NCI-H2029 (cell line): ENCODE data around the gene ERICH2.

Source experiments
- DNase-seq: peaks from one replicate; lab custom pipeline; 2025; lab: John Stamatoyannopoulos, UW

Gene ERICH2

DNA sequence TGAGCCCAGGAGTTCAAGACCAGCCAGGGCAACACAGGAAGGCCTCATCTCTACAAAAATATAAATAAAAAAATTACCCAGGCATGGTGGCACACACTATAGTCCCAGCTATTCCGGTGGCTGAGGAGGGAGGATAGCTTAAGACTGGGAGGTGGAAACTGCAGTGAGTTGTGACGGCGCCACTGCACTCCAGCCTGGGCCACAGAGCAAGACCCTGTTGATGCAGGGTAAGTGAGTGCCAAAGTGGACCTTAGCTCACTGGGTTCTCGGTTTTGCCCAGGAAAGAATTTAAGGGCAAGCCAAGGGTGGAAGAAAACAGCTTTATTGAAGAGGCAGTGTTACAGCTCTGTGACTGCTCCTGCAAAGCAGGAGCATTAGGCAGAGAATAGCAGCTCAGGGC, 6.9 kb upstream of the ERICH2 start:
- DNase-seq = no peak

DNA sequence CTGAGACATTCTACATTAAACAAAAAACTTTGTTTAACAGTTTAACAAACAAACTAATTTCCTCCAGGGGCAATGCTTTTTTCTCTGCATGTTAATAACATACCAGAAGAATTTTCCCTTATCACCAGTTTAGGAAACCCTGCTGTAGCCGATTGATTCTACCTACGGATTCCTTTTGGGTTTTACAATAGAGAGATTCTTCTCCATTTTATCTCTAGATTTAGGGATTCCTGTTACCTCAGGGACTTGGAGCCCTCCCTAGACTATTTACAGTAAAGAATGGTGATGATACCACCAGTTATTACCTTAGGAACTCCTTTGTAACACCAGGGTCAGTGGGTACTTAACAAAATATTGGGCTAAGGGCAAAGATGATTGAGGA, 5.3 kb upstream of the ERICH2 start:
- DNase-seq = no peak

DNA sequence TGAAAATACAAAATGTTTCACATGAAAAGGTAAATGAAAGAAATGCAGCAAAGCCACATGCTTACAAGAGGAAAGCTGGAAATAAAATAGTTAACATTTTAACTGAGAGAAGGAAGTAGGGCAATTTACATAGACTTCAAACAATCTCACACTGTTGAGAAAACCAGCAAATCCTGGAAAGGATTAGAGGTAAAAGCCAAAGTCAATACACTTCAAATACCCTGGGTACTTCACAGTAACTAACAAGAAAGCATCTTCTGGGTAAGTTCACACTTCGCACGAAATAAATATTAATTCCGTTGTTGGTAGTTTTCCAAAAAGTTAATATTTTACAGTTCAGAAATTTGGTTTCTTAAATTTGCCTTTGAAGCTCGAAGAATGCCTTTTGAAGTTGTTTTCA, 3.5 kb upstream of the ERICH2 start:
- no peak for DNase-seq

DNA sequence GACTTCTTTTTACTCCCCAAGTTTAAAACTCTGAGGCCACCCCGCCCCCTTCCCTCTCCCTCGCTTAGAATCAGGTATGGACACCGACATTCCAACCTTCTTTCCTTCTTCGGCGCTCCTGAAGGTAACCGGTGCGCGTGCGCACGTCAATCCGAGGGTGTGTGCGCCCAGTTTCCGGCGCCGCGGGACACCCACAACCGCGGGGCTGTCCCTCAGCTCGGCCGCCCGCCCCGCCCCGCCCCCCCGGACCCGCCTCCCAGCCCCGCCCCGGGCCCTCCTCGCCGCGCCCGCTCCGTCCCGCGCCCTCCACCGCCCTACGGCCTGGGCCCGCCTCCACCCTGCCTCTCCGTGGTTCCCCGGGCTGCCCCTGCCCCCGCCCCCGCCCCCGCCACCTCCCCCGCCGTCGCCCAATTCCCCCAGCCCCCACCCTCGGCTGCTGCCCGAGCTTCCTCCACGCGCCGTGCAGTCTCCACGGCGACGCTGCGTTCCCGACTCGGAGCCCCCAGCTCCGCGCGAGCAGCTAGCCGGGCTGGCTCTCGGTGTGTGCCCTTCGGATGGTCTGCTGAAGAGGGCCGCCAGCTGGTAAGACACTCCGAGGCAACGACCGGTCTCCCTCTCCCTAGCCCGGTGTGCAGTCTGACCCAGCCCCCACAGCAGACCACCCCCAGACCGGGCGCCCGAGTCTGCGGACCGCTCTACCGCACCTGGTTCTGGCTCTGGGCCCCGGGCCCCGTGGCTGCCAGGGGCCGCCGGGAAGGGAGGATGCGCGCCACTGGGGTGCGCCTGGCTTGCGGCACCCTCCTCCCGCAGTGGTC, 635 bp downstream of the ERICH2 start:
- peak; percentile 75 for DNase-seq

DNA sequence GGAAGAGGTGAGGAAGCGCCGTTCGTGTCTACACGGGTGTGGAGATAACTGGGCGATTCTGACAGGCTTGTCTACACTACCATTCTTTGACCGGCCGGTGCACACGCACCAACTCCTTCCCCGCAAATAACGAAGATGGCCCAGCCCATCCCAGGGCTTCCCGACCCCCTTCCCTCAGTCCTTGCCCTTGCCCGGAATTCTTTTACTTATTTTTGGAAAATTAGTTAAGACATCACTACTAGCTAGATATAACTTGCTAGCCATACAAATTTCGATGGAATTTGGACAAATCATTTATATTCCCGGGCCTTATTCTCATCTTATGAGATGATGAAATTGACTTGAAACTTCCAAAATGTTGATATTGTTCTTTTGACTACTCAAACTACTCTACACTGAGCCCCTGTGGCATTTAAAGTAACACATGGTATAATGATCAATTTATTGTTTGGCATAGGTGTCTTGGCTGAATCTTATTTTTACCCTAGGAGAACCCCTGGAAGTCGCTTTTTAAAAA, 1.3 kb downstream of the ERICH2 start:
- DNase-seq = no peak

DNA sequence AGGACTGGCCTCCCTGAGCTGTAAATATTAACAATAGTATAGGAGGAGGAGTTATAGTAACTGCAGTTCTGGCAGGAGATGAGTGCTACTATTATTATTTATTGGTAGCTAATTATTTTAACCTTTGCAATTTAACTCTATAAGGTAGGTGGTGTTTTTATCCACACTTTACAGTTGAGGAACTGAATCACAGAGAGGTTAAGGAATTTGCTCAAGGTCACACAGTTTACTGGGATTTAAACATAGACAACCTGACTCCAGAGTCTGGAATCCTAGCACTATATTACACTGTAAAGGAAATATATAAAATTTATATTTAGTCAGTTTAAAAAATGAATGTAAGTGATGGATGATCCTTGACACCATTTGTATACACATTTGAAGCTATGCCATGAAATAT, 2.1 kb downstream of the ERICH2 start:
- DNase-seq = no peak

DNA sequence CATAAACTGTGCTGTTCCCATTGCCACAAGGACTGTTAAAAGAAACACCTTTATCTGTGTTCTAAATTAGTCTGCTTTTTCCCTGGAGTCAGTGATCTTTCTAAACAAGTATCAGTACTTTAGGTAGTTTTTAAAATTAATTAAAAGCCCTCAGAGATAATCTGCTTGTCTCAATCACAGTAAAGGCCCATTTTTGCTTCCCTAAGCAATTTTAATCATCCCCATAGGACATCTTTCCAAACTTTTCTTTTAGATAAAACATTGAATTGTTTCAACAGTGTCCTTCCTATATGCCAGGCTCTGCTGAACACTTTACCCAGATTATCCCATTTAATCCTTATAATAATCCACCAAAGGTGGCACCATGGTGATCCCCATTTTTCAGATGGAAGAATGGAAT, 3.9 kb downstream of the ERICH2 start:
- no peak for DNase-seq

DNA sequence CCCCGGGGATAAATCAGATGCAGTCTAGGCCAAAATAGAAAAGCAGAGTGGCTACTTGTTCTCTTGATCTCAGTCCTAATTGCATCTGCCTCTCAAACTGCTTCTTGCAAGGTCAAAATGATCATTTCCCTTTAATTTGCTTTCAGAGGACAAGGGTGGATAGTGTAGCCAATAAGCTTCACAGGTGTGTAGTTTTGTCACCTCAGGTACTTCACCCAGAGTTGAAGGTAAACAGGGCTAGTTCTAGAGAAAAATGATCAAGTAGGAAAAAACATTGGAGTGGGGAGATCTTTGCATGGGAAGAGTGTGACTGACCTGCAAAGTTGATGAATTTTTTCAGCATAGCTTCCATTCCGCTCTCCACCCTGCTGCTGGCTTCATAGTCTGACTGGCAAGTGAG, 8.7 kb downstream of the ERICH2 start:
- DNase-seq = no peak

DNA sequence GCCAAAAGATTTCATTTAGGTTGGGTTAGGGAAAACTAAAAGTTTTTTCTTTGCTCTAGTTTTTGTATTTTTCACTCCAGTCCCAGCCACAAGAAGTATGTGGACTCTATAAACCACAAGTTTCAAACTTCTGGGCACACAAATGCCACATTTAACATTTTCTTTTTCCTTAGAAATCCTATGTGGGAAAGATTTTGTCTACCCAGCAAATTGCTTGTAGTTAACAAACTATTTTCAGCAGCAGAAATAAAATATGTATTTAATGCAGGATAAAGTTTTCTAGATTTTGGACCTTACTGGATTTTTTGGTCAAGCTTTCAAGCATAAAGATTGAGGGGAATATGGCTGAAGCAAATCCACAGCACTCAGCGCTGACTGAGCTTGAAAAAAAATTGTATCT, 9.1 kb downstream of the ERICH2 start:
- no peak for DNase-seq

DNA sequence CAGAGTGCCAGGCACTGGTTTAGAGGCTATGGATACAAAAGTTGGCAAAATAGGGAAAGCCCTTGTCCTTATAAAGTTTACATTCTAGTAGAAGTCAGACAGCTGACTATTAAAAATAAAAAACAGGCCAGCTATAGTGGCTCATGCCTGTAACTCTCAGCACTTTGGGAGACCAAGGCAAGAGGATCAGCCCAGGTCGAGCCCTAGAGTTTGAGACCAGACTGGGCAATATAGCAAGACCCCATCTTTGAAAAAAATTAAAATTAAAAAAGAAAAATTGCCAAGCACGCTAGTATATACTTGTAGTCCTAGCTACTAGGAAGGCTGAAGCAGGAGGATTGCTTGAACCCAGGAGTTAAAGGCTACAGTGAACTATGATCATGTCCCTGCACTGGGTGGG, 12.5 kb downstream of the ERICH2 start:
- DNase-seq = no peak

DNA sequence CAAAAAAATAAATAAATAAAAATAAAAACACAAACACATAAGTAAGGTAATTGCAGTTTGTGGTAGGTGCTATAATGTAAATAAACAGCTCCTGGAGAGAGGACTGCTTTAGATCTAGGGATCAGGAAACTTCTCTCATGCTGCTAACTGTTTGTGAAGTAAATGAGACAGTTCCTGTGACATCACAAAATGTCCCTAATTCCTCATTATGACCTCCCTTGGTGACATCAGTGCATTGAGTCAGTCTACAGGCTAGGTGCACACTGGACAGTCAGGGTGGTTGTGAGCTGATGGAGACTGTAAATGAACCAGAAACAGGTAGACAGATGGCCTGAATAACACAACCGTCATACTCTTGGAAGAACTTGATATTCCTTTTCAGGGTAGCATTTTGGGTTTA, 13.4 kb downstream of the ERICH2 start:
- no peak for DNase-seq

DNA sequence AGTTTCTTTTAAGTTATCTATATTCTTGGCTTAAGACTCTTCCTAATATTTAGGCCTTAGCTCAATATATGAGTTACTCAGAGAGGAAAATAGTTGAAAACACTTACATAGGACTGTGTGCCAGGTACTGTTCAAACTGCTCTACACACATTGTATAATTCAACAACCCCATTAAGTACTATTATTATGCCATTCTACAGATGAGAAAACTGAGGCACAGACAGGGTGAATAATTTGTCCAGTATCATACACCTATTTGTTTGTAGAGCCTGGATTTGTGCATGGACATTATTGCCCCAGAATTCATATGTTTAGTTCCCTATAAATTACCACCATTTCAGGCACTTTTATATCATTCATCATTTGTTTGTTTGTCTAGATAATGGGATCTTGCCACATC, 28.8 kb downstream of the ERICH2 start:
- DNase-seq = no peak

DNA sequence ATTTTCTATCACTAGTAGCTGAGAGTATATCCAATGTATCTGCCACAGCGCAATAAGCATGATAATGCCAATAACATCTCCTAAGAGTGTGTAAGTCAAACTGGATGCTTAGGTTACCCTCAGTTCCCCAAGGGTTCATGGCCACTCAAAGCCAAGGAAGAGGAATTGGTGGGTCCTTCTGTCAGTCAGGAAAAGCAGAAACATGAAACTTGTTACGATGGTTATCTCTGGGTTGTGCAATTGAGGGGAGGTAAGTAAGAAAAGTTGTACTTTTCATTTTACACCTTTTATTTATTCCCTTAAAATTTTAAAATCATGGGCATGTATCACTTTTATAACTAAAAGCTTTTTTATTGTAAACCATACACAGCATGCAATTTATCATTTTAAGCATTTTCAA, 36.4 kb downstream of the ERICH2 start:
- DNase-seq = no peak

DNA sequence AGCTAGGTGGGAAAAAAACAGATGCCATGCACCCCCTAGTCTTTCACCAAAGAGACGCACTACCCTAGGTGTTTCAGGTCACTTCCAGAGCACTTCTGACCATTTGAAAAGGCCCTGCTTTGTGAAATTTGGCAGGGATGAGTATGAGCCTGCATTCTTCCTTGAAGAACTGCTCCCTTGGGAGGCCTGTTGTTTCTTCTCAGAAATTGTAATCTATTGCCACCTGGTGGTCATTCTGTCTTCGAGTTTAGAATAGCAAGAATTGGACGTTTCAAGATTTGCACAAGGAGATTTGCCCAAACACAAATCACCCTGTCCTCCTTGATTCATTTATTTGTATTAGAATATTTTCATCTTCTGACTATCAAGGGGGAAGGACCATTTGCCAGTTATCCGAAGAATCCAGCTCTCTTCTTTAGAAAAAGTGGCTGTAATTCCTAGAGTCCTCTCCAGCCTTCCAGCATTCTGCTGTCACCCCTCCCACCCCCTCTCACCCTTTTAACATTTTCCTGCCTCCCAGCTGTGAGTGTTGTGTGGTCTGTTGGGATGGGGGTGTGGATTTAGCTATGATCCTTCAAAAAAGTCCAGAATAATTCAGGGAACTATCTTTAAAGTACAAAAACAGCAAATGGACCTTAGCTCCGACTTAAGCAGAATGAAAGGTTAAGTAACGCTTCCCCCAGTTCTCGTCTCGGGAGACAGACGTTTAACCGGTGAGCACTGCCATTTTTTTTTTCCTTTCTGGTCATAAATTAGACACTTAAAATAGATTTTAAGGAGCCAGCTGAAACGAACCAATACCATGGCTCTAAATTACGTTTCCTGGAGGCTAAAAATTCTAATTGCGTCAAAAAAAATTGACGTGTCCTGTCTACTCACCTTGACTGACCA, 42.8 kb downstream of the ERICH2 start:
- DNase-seq = peak; percentile 86

DNA sequence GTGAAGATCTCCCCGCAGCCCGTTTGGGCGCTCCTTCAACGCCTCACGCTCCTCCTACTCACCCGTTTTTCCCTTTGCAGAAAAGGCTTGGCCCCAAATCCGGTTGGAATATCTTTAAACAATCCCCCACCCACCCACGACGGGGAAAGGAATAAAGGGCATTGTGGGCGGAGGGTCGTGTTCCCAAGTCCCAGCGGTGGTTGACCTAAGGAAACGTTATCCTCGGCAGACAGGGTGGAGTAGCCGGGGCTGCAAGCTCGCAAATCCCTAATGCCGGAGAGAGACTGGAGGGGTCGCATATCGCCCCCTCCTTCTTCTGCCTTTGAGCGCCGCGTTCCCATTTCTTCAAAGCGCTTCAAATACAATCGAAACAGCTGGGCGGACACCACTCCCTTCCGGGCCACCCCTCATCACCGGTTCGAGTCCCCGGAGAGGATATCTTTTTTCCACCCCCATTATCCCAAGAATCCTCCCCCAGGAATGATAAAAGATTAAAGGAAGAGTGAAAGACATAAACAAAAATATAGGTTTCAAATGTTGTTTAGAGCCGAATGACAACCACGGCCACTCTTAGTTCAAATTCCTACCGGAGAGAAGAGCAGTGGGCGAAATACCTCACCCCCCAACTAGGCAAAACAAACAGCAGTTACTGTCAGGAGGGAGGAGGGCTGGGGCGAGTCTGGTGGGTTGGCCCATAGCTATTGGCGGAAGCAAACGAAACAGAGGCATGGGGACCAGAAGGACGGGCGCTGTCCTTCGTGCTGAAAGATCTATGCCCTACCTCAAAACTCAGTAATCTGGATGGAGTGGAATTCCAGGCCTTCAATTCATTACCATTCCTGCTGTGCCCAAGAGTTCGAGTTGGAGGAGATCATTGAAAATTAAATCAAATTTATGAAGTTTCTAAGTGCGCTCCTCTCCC, 43.7 kb downstream of the ERICH2 start:
- peak; percentile 33 for DNase-seq

DNA sequence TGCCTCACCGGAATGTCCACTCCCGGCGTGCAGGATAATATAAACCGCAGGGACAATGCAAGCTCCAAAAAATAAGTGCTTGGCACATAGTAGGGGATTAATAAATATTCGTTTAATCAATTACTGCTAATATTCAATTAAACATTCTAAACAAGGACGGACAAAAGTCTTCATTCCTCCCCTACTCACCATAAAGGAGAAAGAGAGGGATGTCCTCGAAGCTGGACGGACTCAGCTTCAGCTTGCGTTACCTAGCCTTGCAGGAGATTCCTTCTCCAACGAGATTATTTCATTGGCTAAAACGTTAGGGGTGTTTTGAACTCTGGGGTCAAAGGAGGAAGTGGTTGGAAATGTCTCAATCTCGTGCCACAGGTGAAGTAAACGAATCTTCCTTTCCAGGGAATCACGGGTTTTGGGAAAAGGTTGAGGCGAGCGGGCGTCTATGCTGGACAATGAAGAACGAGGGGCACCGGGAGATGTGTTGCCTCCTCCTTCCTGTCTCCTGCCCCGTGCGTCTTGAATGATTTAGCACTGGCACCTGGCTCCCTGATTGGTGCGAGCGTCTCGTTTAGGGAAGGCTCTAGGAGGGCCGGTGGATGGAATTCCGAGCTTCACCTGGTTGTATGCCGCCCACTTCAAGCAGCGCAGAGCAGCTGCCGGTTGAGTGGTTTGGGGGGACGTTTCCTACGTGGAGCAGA, 44.5 kb downstream of the ERICH2 start:
- DNase-seq = peak; percentile 44

DNA sequence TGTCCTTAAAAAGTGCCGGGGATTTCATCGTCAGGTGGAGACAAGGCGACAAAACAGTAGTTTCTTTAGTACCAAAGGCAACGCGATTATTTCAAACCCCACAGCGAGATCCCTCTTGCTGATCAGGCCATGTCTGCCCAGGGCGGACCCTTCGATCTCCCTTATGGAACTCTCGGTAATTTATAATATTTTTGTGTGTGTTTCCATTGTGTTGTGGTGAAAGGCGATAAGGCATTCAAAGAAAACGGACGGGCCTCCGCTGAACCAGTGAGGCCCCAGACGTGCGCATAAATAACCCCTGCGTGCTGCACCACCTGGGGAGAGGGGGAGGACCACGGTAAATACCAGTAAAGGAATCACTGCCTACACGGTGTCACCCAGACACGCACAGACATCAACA, 45.1 kb downstream of the ERICH2 start:
- DNase-seq = peak; percentile 35

DNA sequence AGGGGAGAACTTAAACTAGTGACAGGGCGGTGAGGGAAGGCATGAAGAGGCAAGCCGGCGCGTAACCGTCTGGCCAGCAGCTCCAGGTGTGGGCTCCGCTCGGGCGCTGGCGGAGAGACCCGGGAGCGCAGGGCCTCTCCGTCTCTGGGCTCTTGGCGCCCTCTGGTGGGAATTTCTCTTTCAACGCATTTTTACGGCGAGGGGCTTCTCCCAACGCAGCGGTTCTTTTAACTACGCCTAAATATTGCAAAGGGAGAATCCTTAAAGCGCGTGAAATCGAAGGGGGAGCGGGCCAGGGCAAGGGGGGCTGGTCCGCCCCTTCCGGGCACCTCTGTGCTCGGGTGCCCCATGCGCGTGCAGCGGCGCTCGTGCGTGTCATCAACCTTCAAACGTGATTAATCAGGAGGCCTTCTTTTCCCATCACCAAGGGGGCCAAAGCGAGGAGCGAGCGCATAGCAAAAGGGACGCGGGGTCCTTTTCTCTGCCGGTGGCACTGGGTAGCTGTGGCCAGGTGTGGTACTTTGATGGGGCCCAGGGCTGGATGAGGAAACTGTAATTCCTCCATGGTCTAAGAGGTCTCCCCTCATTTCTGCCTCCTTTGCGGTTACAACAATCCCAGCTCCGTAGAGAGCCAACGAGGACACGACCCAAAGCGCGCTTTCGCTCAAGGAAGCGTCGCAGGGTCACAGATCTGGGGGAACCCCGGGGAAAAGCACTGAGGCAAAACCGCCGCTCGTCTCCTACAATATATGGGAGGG, 45.7 kb downstream of the ERICH2 start:
- DNase-seq = peak; percentile 80

DNA sequence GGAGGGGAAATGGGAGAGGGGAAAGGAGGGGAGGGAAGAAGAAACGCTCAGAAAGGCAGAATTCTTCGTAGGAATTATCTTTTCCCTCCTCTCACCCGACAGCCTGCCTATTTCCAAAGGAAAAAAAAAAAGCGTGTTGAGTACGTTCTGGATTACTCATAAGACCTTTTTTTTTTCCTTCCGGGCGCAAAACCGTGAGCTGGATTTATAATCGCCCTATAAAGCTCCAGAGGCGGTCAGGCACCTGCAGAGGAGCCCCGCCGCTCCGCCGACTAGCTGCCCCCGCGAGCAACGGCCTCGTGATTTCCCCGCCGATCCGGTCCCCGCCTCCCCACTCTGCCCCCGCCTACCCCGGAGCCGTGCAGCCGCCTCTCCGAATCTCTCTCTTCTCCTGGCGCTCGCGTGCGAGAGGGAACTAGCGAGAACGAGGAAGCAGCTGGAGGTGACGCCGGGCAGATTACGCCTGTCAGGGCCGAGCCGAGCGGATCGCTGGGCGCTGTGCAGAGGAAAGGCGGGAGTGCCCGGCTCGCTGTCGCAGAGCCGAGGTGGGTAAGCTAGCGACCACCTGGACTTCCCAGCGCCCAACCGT, 46.4 kb downstream of the ERICH2 start, which contains the start of gene GAD1:
GAD1 (plus strand) TSS at position 384 of the 589 bp plus-strand sequence. CDS start 1,705 bp downstream, outside the sequence.
- peak; percentile 86 for DNase-seq
